Measurements from ENCODE around the gene AIG1. TPM values are rescaled to one million over a fixed set of nuclear protein-coding genes. Genes with fewer than 3 reads are reported as not detected.
A peak's percentile ranks its signal among the peaks of the same experiment; 100 is the strongest.

The AIG1 gene
- total and polyA plus RNA-seq, 2 donors from 2014 or later, result 57.3 to 146 TPM

DNA sequence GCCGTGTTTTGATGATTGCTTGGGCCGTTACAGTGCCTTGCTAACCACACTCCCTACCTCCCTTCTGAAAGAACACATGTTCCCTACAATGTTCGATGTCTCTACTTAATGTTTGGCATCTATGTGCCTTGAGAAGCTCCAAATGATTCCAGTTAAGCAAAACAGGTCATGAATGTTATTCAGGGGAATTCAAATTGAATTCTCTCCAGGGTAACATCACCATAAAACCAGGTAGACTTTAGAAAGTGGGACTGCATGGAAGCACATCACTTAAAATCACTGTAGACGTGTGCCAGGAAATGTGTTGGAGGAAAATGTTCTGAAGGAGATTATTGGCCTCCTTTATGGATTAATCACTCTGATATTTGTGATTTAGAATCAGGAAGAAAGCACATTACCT is 261.7 kb downstream of the AIG1 start:
- Histone ChIP-seq H3K9me3 (ENCODE audit: control insufficient read depth in 2 of 3, insufficient read depth in 1 of 3, low read length in 3 of 3) (no peaks in the 10 kb centered on the region), H3K36me3 (ENCODE audit: control insufficient read depth in 2 of 3, insufficient read depth in 3 of 3, low read length in 3 of 3) (no peaks in the 10 kb centered on the region), H3K4me3 (ENCODE audit: low read length in 3 of 3) (no peak overlapping the region), H3K27me3 (ENCODE audit: control insufficient read depth, insufficient read depth, low read length) (no peaks in the 10 kb centered on the region), H3K4me1 (ENCODE audit: control insufficient read depth in 2 of 3, insufficient read depth in 2 of 3, low read depth in 1 of 3, low read length in 3 of 3) (no peaks in the 10 kb centered on the region), H3K9ac (ENCODE audit: low read length in 3 of 3) (no peak overlapping the region), H3K27ac (ENCODE audit: low read depth in 2 of 2, low read length in 2 of 2) (no peak overlapping the region)
- DNase-seq (no peak), FAIRE-seq (no peak)
- intact Hi-C loops (cut with DNase I), result no loop called here
- TF ChIP-seq, protein P1, sequence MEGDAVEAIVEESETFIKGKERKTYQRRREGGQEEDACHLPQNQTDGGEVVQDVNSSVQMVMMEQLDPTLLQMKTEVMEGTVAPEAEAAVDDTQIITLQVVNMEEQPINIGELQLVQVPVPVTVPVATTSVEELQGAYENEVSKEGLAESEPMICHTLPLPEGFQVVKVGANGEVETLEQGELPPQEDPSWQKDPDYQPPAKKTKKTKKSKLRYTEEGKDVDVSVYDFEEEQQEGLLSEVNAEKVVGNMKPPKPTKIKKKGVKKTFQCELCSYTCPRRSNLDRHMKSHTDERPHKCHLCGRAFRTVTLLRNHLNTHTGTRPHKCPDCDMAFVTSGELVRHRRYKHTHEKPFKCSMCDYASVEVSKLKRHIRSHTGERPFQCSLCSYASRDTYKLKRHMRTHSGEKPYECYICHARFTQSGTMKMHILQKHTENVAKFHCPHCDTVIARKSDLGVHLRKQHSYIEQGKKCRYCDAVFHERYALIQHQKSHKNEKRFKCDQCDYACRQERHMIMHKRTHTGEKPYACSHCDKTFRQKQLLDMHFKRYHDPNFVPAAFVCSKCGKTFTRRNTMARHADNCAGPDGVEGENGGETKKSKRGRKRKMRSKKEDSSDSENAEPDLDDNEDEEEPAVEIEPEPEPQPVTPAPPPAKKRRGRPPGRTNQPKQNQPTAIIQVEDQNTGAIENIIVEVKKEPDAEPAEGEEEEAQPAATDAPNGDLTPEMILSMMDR (IDR thresholded peaks at IDR 0.05; ENCODE audit: borderline replicate concordance, extremely low read depth, insufficient read depth), result no peak

DNA sequence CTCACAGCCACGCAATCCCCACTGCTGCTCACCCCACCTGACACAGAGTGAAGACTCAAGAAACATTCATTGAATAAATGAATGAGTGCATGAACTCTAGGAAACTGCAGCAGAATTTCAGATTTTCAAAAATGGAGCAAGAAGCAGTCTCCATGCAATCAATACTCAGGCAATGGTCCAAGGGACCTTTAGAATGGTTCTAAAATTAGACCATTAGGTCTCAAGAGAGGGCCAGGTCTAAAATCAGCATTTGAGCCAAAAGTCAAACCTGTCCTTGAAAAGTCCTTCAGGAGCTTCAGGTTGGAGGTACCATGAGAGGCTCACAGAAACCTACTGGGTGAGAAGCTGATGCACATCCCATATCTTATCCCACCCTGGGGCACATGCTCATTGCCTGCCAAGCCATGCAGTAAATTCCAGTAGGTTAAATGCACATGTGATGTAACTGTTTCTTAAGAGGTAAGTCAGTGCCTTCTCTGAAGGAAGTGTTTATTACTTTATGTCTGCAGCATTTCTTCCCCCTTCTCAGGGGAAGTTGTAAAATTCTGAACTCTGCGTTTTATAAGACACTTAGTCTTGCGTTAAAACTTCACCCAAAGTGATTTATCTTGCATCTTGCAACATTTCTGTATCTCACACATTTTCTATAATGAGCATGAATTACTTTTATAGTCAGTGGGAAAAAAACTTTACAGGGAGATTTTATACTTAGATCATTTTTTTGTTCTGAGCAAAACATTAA is 263.2 kb downstream of the AIG1 start:
- H3K4me1 ChIP-seq (ENCODE audit: control insufficient read depth in 2 of 3, insufficient read depth in 2 of 3, low read depth in 1 of 3, low read length in 3 of 3), result no peaks in the 10 kb centered on the region
- intact Hi-C loops (cut with DNase I), result no loop called here
- no peaks in the 10 kb centered on the region for H3K9me3 ChIP-seq (ENCODE audit: control insufficient read depth in 2 of 3, insufficient read depth in 1 of 3, low read length in 3 of 3)
- FAIRE-seq (no peak), DNase-seq (peak in 2 of 5 donors; percentile 37 to 73)
- no peaks in the 10 kb centered on the region for H3K27me3 ChIP-seq (ENCODE audit: control insufficient read depth, insufficient read depth, low read length)
- H3K36me3 ChIP-seq (ENCODE audit: control insufficient read depth in 2 of 3, insufficient read depth in 3 of 3, low read length in 3 of 3), result no peaks in the 10 kb centered on the region
- H3K4me3 ChIP-seq (ENCODE audit: low read length in 3 of 3), result no peak overlapping the region
- TF ChIP-seq, protein P1 (IDR thresholded peaks at IDR 0.05; ENCODE audit: borderline replicate concordance, extremely low read depth, insufficient read depth), result no peak
- no peak overlapping the region for H3K9ac ChIP-seq (ENCODE audit: low read length in 3 of 3)
- no peak overlapping the region for H3K27ac ChIP-seq (ENCODE audit: low read depth in 2 of 2, low read length in 2 of 2)

DNA sequence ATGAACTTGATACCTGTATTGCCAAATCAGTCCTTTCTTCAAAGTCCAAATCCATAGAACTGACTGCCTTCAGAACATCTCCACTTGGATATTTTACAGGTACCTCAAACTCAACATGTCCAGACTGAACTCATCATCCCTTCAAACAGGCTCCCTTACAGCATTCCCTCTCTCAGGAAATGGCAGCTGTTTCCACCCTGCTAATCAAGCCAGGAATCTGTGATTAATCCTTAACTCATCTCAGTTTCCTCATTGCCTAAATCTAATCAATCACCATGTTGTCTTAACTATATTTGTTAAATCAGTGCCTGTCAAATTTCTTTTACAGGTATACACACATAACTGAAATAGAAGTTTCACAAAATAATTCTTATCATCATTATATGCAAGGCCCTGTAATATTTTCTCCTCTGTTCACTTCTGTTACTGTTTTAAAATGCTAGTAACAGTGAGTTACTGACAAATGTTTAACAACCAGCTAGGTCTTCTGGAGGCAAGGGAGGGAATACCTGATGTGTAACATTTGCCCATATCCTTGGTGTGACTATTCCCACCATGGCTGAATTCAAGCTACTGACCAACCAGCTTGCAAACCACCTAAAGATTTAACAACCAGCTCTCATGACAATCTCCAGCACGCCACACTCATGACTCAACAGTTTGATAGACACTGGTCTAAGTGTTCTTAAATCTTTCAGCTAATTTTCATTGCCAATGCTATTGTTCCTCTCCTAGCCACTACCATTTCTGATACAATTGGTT is 264.9 kb downstream of the AIG1 start:
- no peak overlapping the region for H3K9ac ChIP-seq (ENCODE audit: low read length in 3 of 3)
- no peak overlapping the region for H3K4me3 ChIP-seq (ENCODE audit: low read length in 3 of 3)
- H3K27ac ChIP-seq (ENCODE audit: low read depth in 2 of 2, low read length in 2 of 2), result no peak overlapping the region
- intact Hi-C loops (cut with DNase I), result no loop called here
- H3K27me3 ChIP-seq (ENCODE audit: control insufficient read depth, insufficient read depth, low read length), result no peaks in the 10 kb centered on the region
- DNase-seq (no peak), FAIRE-seq (no peak)
- H3K4me1 ChIP-seq (ENCODE audit: control insufficient read depth in 2 of 3, insufficient read depth in 2 of 3, low read depth in 1 of 3, low read length in 3 of 3), result no peaks in the 10 kb centered on the region
- H3K36me3 ChIP-seq (ENCODE audit: control insufficient read depth in 2 of 3, insufficient read depth in 3 of 3, low read length in 3 of 3), result no peaks in the 10 kb centered on the region
- TF ChIP-seq, protein P1 (IDR thresholded peaks at IDR 0.05; ENCODE audit: borderline replicate concordance, extremely low read depth, insufficient read depth), result no peak
- no peaks in the 10 kb centered on the region for H3K9me3 ChIP-seq (ENCODE audit: control insufficient read depth in 2 of 3, insufficient read depth in 1 of 3, low read length in 3 of 3)
